ENCODE results near the gene RAB36. TPM values are rescaled to one million over a fixed set of nuclear protein-coding genes. Genes with fewer than 3 reads are reported as not detected.

RAB36 gene
- total RNA-seq, 3 donors from 2014 or later = 1.3 to 4.8 (median 2.9) TPM

DNA sequence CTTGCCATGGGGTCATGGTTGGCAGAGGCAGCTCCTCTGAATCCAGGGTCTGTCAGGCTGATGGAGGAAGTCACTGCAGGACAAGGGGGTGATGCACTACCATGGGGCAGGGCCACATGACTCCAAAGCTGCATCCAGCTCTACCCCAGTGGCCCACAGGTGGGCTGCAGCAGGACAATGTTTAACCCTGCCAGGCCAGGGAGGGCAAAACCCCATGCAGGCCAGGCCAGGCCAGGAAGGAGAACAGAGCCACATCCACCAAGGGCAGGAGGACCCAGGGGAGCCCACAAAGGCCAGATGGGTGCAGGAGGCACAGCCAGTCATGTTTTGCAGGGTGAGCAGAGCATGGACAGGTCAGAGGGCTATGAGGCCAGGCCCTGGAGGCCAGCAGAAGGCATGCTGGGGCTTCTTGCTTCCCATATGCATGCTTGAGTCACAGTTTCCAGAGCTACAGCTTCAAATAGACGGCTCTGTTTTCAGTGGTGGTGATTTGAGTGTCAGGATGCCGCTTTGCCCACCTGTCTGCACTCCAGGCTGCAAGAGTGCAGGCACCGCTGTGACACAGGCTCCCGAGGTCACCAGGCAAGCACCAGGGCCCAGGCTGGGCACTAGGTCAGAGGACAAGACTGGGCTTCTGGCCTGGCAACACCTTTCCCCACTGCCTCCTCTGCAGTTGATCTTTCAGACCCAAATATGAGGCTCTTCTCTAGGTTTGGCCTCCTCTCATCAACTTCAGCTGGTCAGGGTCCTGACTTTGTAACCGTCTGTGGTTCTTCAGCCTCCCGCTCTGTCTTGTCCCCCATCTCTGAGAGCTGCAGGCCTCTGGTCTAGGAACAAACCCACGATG lies 26.4 kb upstream of the RAB36 start:
- no peak for TF ChIP-seq POLR2AphosphoS5 (IDR thresholded peaks at IDR 0.05)
- TF ChIP-seq POLR2A (IDR thresholded peaks at IDR 0.05) = no peak
- no peak for TF ChIP-seq CTCF (IDR thresholded peaks at IDR 0.05)

DNA sequence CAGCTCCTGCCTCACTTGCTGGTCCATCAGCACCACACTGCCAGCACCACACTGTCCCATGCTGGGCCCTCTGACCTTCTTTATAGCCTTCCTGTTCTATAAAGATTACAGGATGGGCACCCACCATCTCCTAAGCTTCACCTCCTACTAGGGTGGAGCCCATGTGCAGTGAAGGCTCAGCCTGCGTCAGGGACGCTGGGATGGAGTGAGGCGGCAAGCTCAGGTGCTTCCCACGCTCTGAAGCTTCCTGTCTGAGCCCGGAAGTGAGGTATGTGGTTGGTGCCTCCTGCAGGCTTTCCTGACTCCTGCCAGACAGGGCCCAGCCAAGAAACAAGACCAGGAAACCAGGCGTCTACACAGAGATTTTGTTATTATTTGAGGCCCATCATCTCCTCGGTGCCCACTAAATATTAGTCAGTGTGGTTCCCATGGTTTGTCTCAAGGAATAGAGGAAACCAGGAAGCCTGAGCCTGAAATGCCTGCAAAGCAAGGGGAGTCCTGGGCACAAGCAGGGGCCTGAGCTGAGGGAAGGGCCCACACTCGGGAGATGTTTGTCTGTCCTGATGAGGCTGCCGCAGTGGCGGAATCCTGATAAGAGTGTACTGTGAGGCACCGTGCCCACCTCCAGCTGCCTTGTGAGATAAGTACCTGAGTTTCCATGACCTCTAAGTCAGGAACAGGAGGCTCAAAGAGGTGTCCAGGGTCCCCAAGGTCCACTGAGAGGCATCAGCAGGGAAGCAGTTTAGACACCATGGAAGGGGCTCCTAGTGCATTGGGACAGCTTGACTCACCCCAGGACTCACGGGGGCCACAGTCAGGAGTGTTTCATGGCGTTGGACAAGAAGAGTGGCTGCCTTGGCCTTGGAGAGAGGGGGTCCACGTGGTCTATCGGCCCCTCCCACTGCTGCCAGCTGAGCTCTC lies 25.5 kb upstream of the RAB36 start:
- Histone ChIP-seq H3K27ac (peak overlapping the region in 1 of 2 donors; percentile 32), H3K4me1 (no peaks in the 10 kb centered on the region), H3K9me3 (no peaks in the 10 kb centered on the region), H3K4me3 (no peak overlapping the region), H3K36me3 (no peaks in the 10 kb centered on the region), H3K27me3 (no peaks in the 10 kb centered on the region)
- no peak for DNase-seq (ENCODE audit: low spot score in 2 of 2)
- intact Hi-C loops (cut with DNase I; ENCODE audit: low total_unique reads) = loop anchor here (5.0 kb wide), 1 partner anchor 157 kb away; no protein-coding TSS in a partner anchor
- no peak for TF ChIP-seq CTCF (IDR thresholded peaks at IDR 0.05)
- no peak for TF ChIP-seq POLR2A (IDR thresholded peaks at IDR 0.05)
- TF ChIP-seq POLR2AphosphoS5 (IDR thresholded peaks at IDR 0.05) = no peak

More for the DNA sequence above, 26.4 kb upstream of the RAB36 start:
- Histone ChIP-seq H3K4me3 (no peak overlapping the region), H3K27me3 (no peaks in the 10 kb centered on the region), H3K27ac (peak overlapping the region in 1 of 2 donors; percentile 61), H3K9me3 (no peaks in the 10 kb centered on the region), H3K36me3 (no peaks in the 10 kb centered on the region), H3K4me1 (no peaks in the 10 kb centered on the region)
- no peak for DNase-seq (ENCODE audit: low spot score in 2 of 2)
- intact Hi-C loops (cut with DNase I; ENCODE audit: low total_unique reads) = no loop called here

DNA sequence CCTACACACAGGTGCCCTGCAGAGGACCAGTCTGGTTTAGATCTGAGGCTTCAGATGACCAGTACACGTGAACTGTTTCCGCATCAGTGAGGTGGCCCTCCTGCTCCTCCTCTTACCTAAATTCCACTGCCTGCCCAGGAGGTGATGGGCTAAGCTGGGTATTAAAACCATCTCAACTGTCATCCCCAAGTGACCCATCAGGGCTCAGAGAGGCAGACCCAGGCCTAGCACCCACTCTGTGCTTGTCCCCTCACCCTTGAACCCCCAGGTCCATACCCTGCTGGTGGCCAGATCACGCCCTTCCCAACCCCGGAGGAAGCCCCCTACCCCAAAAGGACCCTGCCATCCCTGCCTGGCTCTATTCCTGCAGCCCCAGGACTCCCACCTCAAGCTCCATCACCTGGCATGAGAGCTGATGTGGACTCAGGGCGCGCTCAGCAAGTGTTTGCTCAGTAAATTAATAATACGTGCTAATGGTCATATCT lies 24.8 kb upstream of the RAB36 start:
- Histone ChIP-seq H3K36me3 (no peaks in the 10 kb centered on the region), H3K9me3 (no peaks in the 10 kb centered on the region), H3K27ac (peak overlapping the region in 1 of 2 donors; percentile 32), H3K4me1 (no peaks in the 10 kb centered on the region), H3K27me3 (no peaks in the 10 kb centered on the region), H3K4me3 (no peak overlapping the region)
- no peak for DNase-seq (ENCODE audit: low spot score in 2 of 2)
- intact Hi-C loops (cut with DNase I; ENCODE audit: low total_unique reads) = loop anchor here (5.0 kb wide), 1 partner anchor 158 kb away; no protein-coding TSS in a partner anchor
- no peak for TF ChIP-seq CTCF (IDR thresholded peaks at IDR 0.05)
- TF ChIP-seq POLR2A (IDR thresholded peaks at IDR 0.05) = no peak
- no peak for TF ChIP-seq POLR2AphosphoS5 (IDR thresholded peaks at IDR 0.05)

GRCh38 chr22:23121000-23121421 lies 24.3 kb upstream of the RAB36 start:
- H3K27ac ChIP-seq = no peak overlapping the region
- DNase-seq (ENCODE audit: low spot score in 2 of 2) = no peak
- no peak overlapping the region for H3K4me3 ChIP-seq
- intact Hi-C loops (cut with DNase I; ENCODE audit: low total_unique reads) = loop anchor here (5.0 kb wide), 1 partner anchor 159 kb away; no protein-coding TSS in a partner anchor
- TF ChIP-seq POLR2A (IDR thresholded peaks at IDR 0.05) = no peak
- TF ChIP-seq POLR2AphosphoS5 (IDR thresholded peaks at IDR 0.05) = no peak
- TF ChIP-seq CTCF (IDR thresholded peaks at IDR 0.05) = no peak
- no peaks in the 10 kb centered on the region for H3K36me3 ChIP-seq
- H3K4me1 ChIP-seq = no peaks in the 10 kb centered on the region
- H3K27me3 ChIP-seq = no peaks in the 10 kb centered on the region
- no peaks in the 10 kb centered on the region for H3K9me3 ChIP-seq
